OCI-LY7 (cell line): ENCODE data around the gene SHISA2. TPM values are rescaled to one million over a fixed set of nuclear protein-coding genes. Genes with fewer than 3 reads are reported as not detected.

Source experiments
- Bru-seq: library from RNA; stranded (reverse); fragments of 400-500 nt; gene quantifications from one replicate; lab custom pipeline; 2021; lab: Mats Ljungman, UMichigan
- BruChase-seq, 2 experiments: library from RNA; stranded (reverse); fragments of 400-500 nt; gene quantifications; one replicate each; lab custom pipeline; 2021; lab: Mats Ljungman, UMichigan
- BruUV-seq: library from RNA; stranded (reverse); fragments of 400-500 nt; replicated peaks from 2 replicates; lab custom pipeline; 2021; lab: Mats Ljungman, UMichigan
- CTCF ChIA-PET: fragments of 300-600 bp; sonication (Branson Sonifier 250); formaldehyde crosslinking; loops from one replicate; lab custom pipeline; 2022; ENCODE audit warnings: antibody characterized with exemption; ENCODE audit not compliant: unreplicated experiment; lab: Charles Lee
- POLR2A ChIA-PET: fragments of 300-600 bp; sonication (Branson Sonifier 250); formaldehyde crosslinking; loops from one replicate; lab custom pipeline; 2022; ENCODE audit warnings: antibody characterized with exemption; lab: Charles Lee
- DNase-seq: peaks from one replicate; pipeline ENCODE4 v3.0.0-alpha.2; 2015; ENCODE audit warnings: low spot score
- H2AFZ ChIP-seq: fragments of 200-600 bp; sonication (generic), shearing (Covaris generic); 2 replicates; pipeline ENCODE4 v1.6.1; 2014; ENCODE audit warnings: mild to moderate bottlenecking, antibody characterized with exemption, low read length, moderate library complexity
- H3K27ac ChIP-seq: fragments of 200-600 bp; sonication (generic); 2 replicates; pipeline ENCODE4 v1.5.1; 2014; ENCODE audit warnings: mixed run types, low read depth, mild to moderate bottlenecking, moderate library complexity, low read length, inconsistent platforms; ENCODE audit not compliant: poor library complexity, severe bottlenecking
- H3K36me3 ChIP-seq: fragments of 200-600 bp; sonication (generic); 2 replicates; pipeline ENCODE4 v1.6.1; 2014; ENCODE audit warnings: mild to moderate bottlenecking, antibody characterized with exemption, low read length, moderate library complexity, mixed read lengths; ENCODE audit not compliant: insufficient read depth
- H3K4me1 ChIP-seq: fragments of 200-600 bp; sonication (generic); 2 replicates; pipeline ENCODE4 v1.5.1; 2014; ENCODE audit warnings: mild to moderate bottlenecking, low read length; ENCODE audit not compliant: insufficient read depth, poor library complexity, severe bottlenecking
- H3K4me2 ChIP-seq: fragments of 200-600 bp; sonication (generic); 2 replicates; pipeline ENCODE4 v1.6.1; 2014; ENCODE audit warnings: mild to moderate bottlenecking, low read length
- H3K4me3 ChIP-seq: fragments of 200-600 bp; sonication (generic); 2 replicates; pipeline ENCODE4 v1.5.1; 2014; ENCODE audit warnings: mild to moderate bottlenecking, low read depth, low read length; ENCODE audit not compliant: poor library complexity, severe bottlenecking
- H3K79me2 ChIP-seq: fragments of 200-600 bp; sonication (generic); 2 replicates; pipeline ENCODE4 v1.6.1; 2016; ENCODE audit warnings: low read depth, mild to moderate bottlenecking, low read length, moderate library complexity, mixed read lengths; ENCODE audit not compliant: insufficient read depth
- H3K9me2 ChIP-seq: fragments of 200-600 bp; sonication (generic); 2 replicates; pipeline ENCODE4 v1.6.1; 2016; ENCODE audit warnings: mild to moderate bottlenecking, low read length, mixed read lengths; ENCODE audit not compliant: insufficient read depth
- H3K9me3 ChIP-seq: fragments of 200-600 bp; sonication (generic); 2 replicates; pipeline ENCODE4 v1.6.1; 2014; ENCODE audit warnings: mild to moderate bottlenecking, mixed run types, low read length, mixed read lengths
- H4K20me1 ChIP-seq: fragments of 200-600 bp; sonication (generic); 2 replicates; pipeline ENCODE4 v1.6.1; 2014; ENCODE audit warnings: mild to moderate bottlenecking, antibody characterized with exemption, low read length, moderate library complexity, mixed read lengths; ENCODE audit not compliant: insufficient read depth
- EZH2phosphoT487 ChIP-seq: fragments of 200-600 bp; sonication (generic); IDR thresholded peaks from 2 replicates; pipeline ENCODE4 v1.6.1; 2018; ENCODE audit warnings: low read depth, borderline replicate concordance, mild to moderate bottlenecking, mixed run types, antibody characterized with exemption, low read length, moderate library complexity, mixed read lengths
- intact Hi-C: fragments of 100-400 bp; cut with micrococcal nuclease; formaldehyde crosslinking; loops from one replicate; pipeline ENCODE4 v1.10.0; 2022; ENCODE audit not compliant: unreplicated experiment
- long read RNA-seq: library from polyadenylated mRNA; stranded (forward); transcript quantifications from one replicate; pipeline ENCODE4 v2.0.0, GENCODE V29; 2022
- total RNA-seq, 2 experiments: library from RNA; depleted of rRNA in 1 of 2; stranded (reverse); fragments of >200 nt in 1 of 2; shearing (Covaris generic) in 1 of 2; gene quantifications; 2 replicates each; pipeline ENCODE4 v1.2.3, GENCODE V29; 2014 to 2022
- TF ChIP-seq, protein P1 (sequence below): fragments of 200-600 bp; sonication (generic); conservative IDR thresholded peaks from 2 replicates; pipeline ENCODE4 v1.5.1; 2014; ENCODE audit warnings: mild to moderate bottlenecking, antibody characterized with exemption, low read length, moderate library complexity, mixed read lengths

The SHISA2 gene
- total RNA-seq (2014; rRNA removed; shearing (Covaris generic)) = not detected in 2 replicates
- not detected in 2 replicates for total RNA-seq (2022)
- Bru-seq, nascent RNA = not detected
- BruChase-seq, experiment 1, labeled RNA remaining after a 6-hour chase = not detected
- BruChase-seq, experiment 2, labeled RNA remaining after a 2-hour chase = not detected
- long read RNA-seq = 0 reads

DNA sequence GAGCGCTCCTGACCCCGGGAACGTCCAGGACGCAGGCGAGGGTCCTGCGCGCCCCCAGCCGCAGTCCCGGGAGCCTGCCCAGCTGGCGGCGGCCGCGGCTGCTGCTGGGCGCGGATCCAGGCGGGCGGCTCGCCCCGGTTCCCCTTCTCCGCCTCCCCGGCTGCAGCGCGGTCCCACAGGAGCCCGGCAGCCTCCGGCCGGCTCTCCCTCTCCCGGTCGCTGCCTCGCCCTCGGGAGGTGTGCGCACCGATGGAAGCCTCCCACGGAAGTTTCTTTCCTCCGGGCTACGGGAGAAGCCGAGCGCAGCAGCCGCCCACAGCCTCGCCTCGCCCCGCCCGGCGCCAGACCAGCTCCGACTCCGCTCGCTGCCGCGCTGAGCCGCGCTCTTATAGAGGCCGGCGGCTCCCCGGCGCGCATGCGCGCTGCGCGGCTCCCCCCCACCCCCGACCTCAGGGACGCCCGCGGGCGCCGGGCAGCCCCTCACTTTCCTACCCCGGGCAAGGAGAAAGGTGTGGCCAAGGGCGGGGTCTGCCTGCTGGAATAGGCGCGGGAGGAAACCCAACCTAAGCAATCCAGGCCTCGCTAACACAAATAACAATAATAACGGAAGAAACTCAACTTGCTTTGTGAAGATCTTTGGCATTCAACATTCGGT, at the start of gene SHISA2:
Gene SHISA2 (minus strand): TSS at position 360 of the 655 bp plus-strand sequence. CDS start 1,041 bp downstream, outside the sequence.
- TF ChIP-seq EZH2phosphoT487 = no peak
- TF ChIP-seq, protein P1, sequence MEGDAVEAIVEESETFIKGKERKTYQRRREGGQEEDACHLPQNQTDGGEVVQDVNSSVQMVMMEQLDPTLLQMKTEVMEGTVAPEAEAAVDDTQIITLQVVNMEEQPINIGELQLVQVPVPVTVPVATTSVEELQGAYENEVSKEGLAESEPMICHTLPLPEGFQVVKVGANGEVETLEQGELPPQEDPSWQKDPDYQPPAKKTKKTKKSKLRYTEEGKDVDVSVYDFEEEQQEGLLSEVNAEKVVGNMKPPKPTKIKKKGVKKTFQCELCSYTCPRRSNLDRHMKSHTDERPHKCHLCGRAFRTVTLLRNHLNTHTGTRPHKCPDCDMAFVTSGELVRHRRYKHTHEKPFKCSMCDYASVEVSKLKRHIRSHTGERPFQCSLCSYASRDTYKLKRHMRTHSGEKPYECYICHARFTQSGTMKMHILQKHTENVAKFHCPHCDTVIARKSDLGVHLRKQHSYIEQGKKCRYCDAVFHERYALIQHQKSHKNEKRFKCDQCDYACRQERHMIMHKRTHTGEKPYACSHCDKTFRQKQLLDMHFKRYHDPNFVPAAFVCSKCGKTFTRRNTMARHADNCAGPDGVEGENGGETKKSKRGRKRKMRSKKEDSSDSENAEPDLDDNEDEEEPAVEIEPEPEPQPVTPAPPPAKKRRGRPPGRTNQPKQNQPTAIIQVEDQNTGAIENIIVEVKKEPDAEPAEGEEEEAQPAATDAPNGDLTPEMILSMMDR = no peak
- Histone ChIP-seq H3K4me2 (no peak within 1 kb of the TSS), H3K9me2 (no peaks in the 10 kb centered on the region), H3K4me3 (no peak within 1 kb of the TSS), H3K9me3 (no peaks in the 10 kb centered on the region), H3K27ac (no peak within 1 kb of the TSS), H4K20me1 (no peaks in the 10 kb centered on the region), H3K36me3 (no peaks in the 10 kb centered on the region), H2AFZ (no peak within 1 kb of the TSS), H3K79me2 (no peaks in the 10 kb centered on the region), H3K4me1 (no peaks in the 10 kb centered on the region)
- intact Hi-C loops = no loop called here
- ChIA-PET CTCF (no interaction called here), POLR2A (interaction anchor here (0.6 kb wide), 1 partner anchor 78 kb away, joined by 3 read pairs; no protein-coding TSS in a partner anchor)
- no TSS peak for BruUV-seq
- no peak for DNase-seq

DNA sequence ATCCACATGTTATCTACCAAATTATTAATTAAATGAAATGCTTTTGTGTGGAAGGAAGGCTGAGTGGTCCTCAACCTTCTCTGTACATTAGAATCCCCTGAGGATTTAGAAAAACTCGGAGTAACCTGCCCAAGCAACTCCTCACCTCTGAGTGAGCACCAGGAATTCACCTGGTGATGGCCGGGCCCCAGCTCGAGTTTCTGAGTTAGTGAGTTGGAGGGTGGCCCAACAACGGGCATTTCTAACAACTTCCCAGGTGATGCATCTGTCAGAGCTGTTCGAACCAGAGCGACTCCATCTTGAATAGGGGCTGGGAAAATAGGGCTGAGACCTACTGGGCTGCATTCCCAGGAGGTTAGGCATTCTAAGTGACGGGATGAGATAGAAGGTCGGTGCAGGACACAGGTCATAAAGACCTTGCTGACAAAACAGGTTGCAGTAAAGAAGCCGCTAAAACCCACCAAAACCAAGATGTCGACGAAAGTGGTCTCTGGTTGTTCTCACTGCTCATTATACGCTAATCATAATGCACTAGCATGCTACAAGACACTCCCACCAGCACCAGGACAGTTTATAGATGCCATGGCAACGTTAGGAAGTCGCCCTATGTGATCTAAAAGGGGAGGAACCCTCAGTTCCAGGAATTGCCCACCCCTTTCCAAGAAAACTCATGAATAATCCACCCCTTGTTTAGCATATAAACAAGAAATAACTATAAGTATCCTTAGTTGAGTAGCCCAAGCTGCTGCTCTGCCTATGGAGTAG, 44.2 kb upstream of the SHISA2 start:
- H3K4me3 ChIP-seq = no peak overlapping the region
- no peak overlapping the region for H2AFZ ChIP-seq
- H4K20me1 ChIP-seq = no peaks in the 10 kb centered on the region
- no peaks in the 10 kb centered on the region for H3K4me1 ChIP-seq
- H3K4me2 ChIP-seq = no peak overlapping the region
- H3K27ac ChIP-seq = no peak overlapping the region
- POLR2A ChIA-PET = no interaction called here
- no peak for DNase-seq
- intact Hi-C loops = no loop called here
- no peak for TF ChIP-seq EZH2phosphoT487
- TF ChIP-seq, protein P1 = no peak
- no peaks in the 10 kb centered on the region for H3K79me2 ChIP-seq
- H3K9me2 ChIP-seq = no peaks in the 10 kb centered on the region
- no peaks in the 10 kb centered on the region for H3K9me3 ChIP-seq
- H3K36me3 ChIP-seq = no peaks in the 10 kb centered on the region
- no TSS peak for BruUV-seq
- CTCF ChIA-PET = no interaction called here
